NCI-H1694 treated with DMSO at 0.1 percent for 48 hours (cell line): ENCODE measurements around the gene DYNLL2.
"Not testable (repeated sequence)": the region's sequence is repeated elsewhere in the genome, so short reads cannot be mapped to it uniquely, and the experiment has no call there.

Experiments used
- DNase-seq: peaks from one replicate; lab custom pipeline; 2025; lab: John Stamatoyannopoulos, UW

The DYNLL2 gene

GRCh38 chr17:58105093-58105492 lies 21.9 kb downstream of the DYNLL2 start:
- no peak for DNase-seq

- no peak for DNase-seq
Observed at GRCh38 chr17:58107306-58107705, 24.1 kb downstream of the DYNLL2 start.

- no peak for DNase-seq
Observed at GRCh38 chr17:58109197-58109596, 26.0 kb downstream of the DYNLL2 start.

- no peak for DNase-seq
Observed at GRCh38 chr17:58110012-58110411, 26.8 kb downstream of the DYNLL2 start.

- DNase-seq: no peak
Observed at GRCh38 chr17:58111676-58112075, 28.5 kb downstream of the DYNLL2 start.

- DNase-seq: peak; percentile 71
Observed at GRCh38 chr17:58112970-58113631, 29.9 kb downstream of the DYNLL2 start.

- DNase-seq: no peak
Observed at GRCh38 chr17:58113947-58114346, 30.7 kb downstream of the DYNLL2 start.

- DNase-seq: no peak
Observed at GRCh38 chr17:58117382-58117781, 34.2 kb downstream of the DYNLL2 start.

- no peak for DNase-seq
Observed at GRCh38 chr17:58119491-58119890, 36.3 kb downstream of the DYNLL2 start.

GRCh38 chr17:58120195-58120822 lies 37.1 kb downstream of the DYNLL2 start:
- DNase-seq: no peak

- DNase-seq: peak; percentile 32
Observed at GRCh38 chr17:58121925-58122324, 38.7 kb downstream of the DYNLL2 start.

GRCh38 chr17:58127846-58128245 lies 44.6 kb downstream of the DYNLL2 start:
- DNase-seq: no peak

GRCh38 chr17:58132697-58133096 lies 49.5 kb downstream of the DYNLL2 start:
- not testable (repeated sequence) for DNase-seq

- DNase-seq: no peak
Observed at GRCh38 chr17:58136669-58137279, 53.6 kb downstream of the DYNLL2 start.

- DNase-seq: no peak
Observed at GRCh38 chr17:58141505-58141904, 58.3 kb downstream of the DYNLL2 start.

GRCh38 chr17:58143335-58143734 lies 60.1 kb downstream of the DYNLL2 start:
- not testable (repeated sequence) for DNase-seq

- no peak for DNase-seq
Observed at GRCh38 chr17:58144801-58145200, 61.6 kb downstream of the DYNLL2 start.
